ENCODE data around the gene TSPAN9. TPM values are rescaled to one million over a fixed set of nuclear protein-coding genes. Genes with fewer than 3 reads are reported as not detected.

The TSPAN9 gene
- total and polyA plus RNA-seq, 2 of the 4 experiments (the other 2 are of a cell fraction) = 17.7 to 39.1 TPM

DNA sequence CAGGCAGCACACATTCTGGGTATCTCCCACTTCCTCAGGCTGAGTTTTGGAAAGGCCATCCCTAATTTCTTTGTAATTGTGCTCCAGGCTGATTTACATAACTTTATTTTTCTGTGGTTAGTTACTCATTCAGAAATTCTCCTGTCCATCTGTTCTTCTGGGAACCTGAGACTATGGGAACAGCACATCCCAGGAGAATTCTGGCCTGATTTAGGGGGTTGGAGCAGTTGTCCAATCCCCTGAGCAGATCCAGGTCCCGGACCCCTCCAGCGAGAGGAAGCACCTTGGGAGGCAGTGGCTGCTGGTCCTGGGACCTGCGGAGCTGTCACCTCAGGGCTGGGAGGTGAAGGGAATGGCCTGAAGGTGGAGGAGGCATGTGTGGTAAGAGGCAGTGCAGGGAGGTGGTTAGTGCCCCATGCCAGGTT is 40.4 kb downstream of the TSPAN9 start:
- H3K27ac ChIP-seq (ENCODE audit: insufficient read depth, low read length) = peak overlapping the region; percentile 77
- H3K4me1 ChIP-seq (ENCODE audit: control insufficient read depth, insufficient read depth, low read length) = peaks cover 24% of the 10 kb centered on the region
- peak overlapping the region; percentile 96 for H2AK5ac ChIP-seq (ENCODE audit: low read depth, low read length)
- peak overlapping the region; percentile 38; the same call in 1 of the 2 replicates for H3K14ac ChIP-seq (replicated peaks; ENCODE audit: low read depth, low read length)
- H3K4ac ChIP-seq (ENCODE audit: low read depth, low read length) = peak overlapping the region; percentile 91
- no TSS peak for BruUV-seq (replicated peaks)
- intact Hi-C loops (cut with micrococcal nuclease) = loop anchor here (5.0 kb wide), 1 partner anchor 40 kb away; the partner anchor contains the start of gene TSPAN9
- peak overlapping the region; percentile 92; the same call in 1 of the 3 replicates for H2BK15ac ChIP-seq (ENCODE audit: low read depth, low read length)
- no peaks in the 10 kb centered on the region for H3K9me3 ChIP-seq (ENCODE audit: control insufficient read depth, insufficient read depth, low read length)
- peaks cover 11% of the 10 kb centered on the region; the same call in 1 of the 2 replicates for H4K20me1 ChIP-seq (ENCODE audit: insufficient read depth, low read length)
- peak overlapping the region; percentile 18 for H3K18ac ChIP-seq (ENCODE audit: low read depth, low read length)
- DNase-seq = peak; percentile 93
- ChIA-PET CTCF (interaction anchor here (1.3 kb wide), 1 partner anchor 44 kb away, joined by 3 read pairs; no protein-coding TSS in a partner anchor), POLR2A (ENCODE audit: unreplicated experiment) (no interaction called here)
- H2BK120ac ChIP-seq (ENCODE audit: low read depth, low read length) = peak overlapping the region; percentile 84
- peak overlapping the region; percentile 92 for H2BK5ac ChIP-seq (ENCODE audit: low read depth, low read length, poor library complexity, severe bottlenecking)
- ATAC-seq (ENCODE audit: low read depth) = peak; percentile 81
- peak overlapping the region; percentile 50; the same call in 1 of the 2 replicates for H4K5ac ChIP-seq (ENCODE audit: low read depth, low read length)
- no peaks in the 10 kb centered on the region for H3K36me3 ChIP-seq (ENCODE audit: control insufficient read depth, insufficient read depth, low read length)
- H3K4me3 ChIP-seq (ENCODE audit: insufficient read depth, low read depth, low read length) = no peak overlapping the region
- H3K79me1 ChIP-seq (ENCODE audit: low read depth in 1 of 2, low read length in 2 of 2) = peaks cover 5 to 38% of the 10 kb centered on the region in 2 experiments; a peak in 3 of 4 replicates
- H2AFZ ChIP-seq (replicated peaks; ENCODE audit: low read length, poor library complexity) = peak overlapping the region; percentile 91
- peak overlapping the region; percentile 86; the same call in 1 of the 2 replicates for H3K23ac ChIP-seq (ENCODE audit: low read depth, low read length)
- peak overlapping the region; percentile 69 for H4K91ac ChIP-seq (ENCODE audit: insufficient read depth, low read depth, low read length)
- peaks cover 17% of the 10 kb centered on the region for H3K9me1 ChIP-seq (ENCODE audit: insufficient read depth, low read length)
- H2AK9ac ChIP-seq (replicated peaks; ENCODE audit: low read depth, low read length, poor library complexity) = peak overlapping the region; percentile 80
- 54% methylated on average over 3 of the region's 3 CpGs; no CpG with 5 or more reads in 1 of the 2 experiments for WGBS, 2 experiments (ENCODE audit: extremely low coverage in 2 of 2, insufficient read length in 1 of 2)
- peak overlapping the region in 1 of 2 experiments; percentile 91; a peak in 2 of 4 replicates for H4K8ac ChIP-seq (ENCODE audit: low read depth in 2 of 2, low read length in 2 of 2)
- H3K4me2 ChIP-seq (ENCODE audit: low read depth, low read length) = peak overlapping the region; percentile 60
- dilution Hi-C loops (cut with HindIII; ENCODE audit: low sequenced_read_pairs, unreplicated experiment) = no loop called here
- no peaks in the 10 kb centered on the region for H3K27me3 ChIP-seq (ENCODE audit: control insufficient read depth, insufficient read depth, low read length)
- peak overlapping the region; percentile 93 for H2BK20ac ChIP-seq (ENCODE audit: low read depth, low read length)
- H3K56ac ChIP-seq (ENCODE audit: extremely low read depth, insufficient read depth, low read length) = peak overlapping the region; percentile 62; the same call in 1 of the 2 replicates
- in situ Hi-C loops (cut with MboI; ENCODE audit: low sequenced_read_pairs) = no loop called here
- TF ChIP-seq FOS (IDR thresholded peaks at IDR 0.05; ENCODE audit: low read depth, low read length) = peak; percentile 63; the same call in 1 of the 2 replicates
- TF ChIP-seq BHLHE40 (IDR thresholded peaks at IDR 0.05; ENCODE audit: low read depth, low read length) = no peak
- TF ChIP-seq RFX5 (IDR thresholded peaks at IDR 0.05; ENCODE audit: low read depth, low read length) = no peak
- H3K9ac ChIP-seq (ENCODE audit: low read depth, low read length) = 0 out of 2 replicates have a peak overlapping the region, but pooled peaks have one; percentile 9
